H1 (cell line): ENCODE data around the gene POLR2L. TPM values are rescaled to one million over a fixed set of nuclear protein-coding genes. Genes with fewer than 3 reads are reported as not detected.

Source experiments
- CTCF ChIA-PET: fragments of 300-600 bp; sonication (Branson Sonifier 250); formaldehyde crosslinking; loops from one replicate; lab custom pipeline; 2021; ENCODE audit not compliant: partially characterized antibody; lab: Charles Lee
- POLR2A ChIA-PET: fragments of 300-600 bp; sonication (Branson Sonifier 250); formaldehyde crosslinking; loops from one replicate; lab custom pipeline; 2021; ENCODE audit warnings: inconsistent platforms; ENCODE audit not compliant: partially characterized antibody; lab: Charles Lee
- DNase-seq, 2 experiments: peaks; one replicate each; pipeline versions ENCODE4 v3.0.0 to v3.0.0-alpha.2; 2010 to 2022; ENCODE audit warnings: low spot score in 2 of 2, low read depth in 1 of 2, mixed read lengths in 1 of 2
- FAIRE-seq: peaks from 2 replicates; lab custom pipeline; 2011; peaks lifted over from hg19 to GRCh38; lab: Jason Lieb, UNC
- H2AFZ ChIP-seq: 2 replicates; pipeline ENCODE4 v1.8.1; 2012; ENCODE audit warnings: low read length, inconsistent platforms
- H2AK5ac ChIP-seq: 2 replicates; pipeline ENCODE4 v1.6.1; 2013; ENCODE audit warnings: low read depth, low read length
- H2BK120ac ChIP-seq: replicated peaks from 2 replicates; pipeline ENCODE3; 2013; ENCODE audit warnings: low read depth, low read length, inconsistent platforms
- H2BK12ac ChIP-seq: 2 replicates; pipeline ENCODE4 v1.6.1; 2013; ENCODE audit warnings: low read depth, low read length
- H2BK15ac ChIP-seq: 2 replicates; pipeline ENCODE4 v1.6.1; 2013; ENCODE audit warnings: low read length
- H2BK20ac ChIP-seq: 2 replicates; pipeline ENCODE4 v1.6.1; 2013; ENCODE audit warnings: low read length
- H2BK5ac ChIP-seq: 2 replicates; pipeline ENCODE4 v1.6.1; 2013; ENCODE audit warnings: low read depth, low read length
- H3K14ac ChIP-seq: 2 replicates; pipeline ENCODE4 v1.6.1; 2013; ENCODE audit warnings: inconsistent platforms; ENCODE audit not compliant: insufficient read length
- H3K18ac ChIP-seq: 2 replicates; pipeline ENCODE4 v1.6.1; 2013; ENCODE audit warnings: low read length; ENCODE audit errors: extremely low read depth
- H3K23ac ChIP-seq: 2 replicates; pipeline ENCODE4 v1.6.1; 2013; ENCODE audit warnings: inconsistent platforms; ENCODE audit not compliant: insufficient read length
- H3K23me2 ChIP-seq: 2 replicates; pipeline ENCODE4 v1.6.1; 2013; ENCODE audit warnings: low read depth, low read length
- H3K27ac ChIP-seq: 2 replicates; pipeline ENCODE4 v1.6.1; 2011; ENCODE audit warnings: low read depth, low read length, inconsistent platforms
- H3K27me3 ChIP-seq, 4 experiments: replicated peaks in 1 of 4; 1 replicate in 1 of 4; 2 replicates in 3 of 4; pipeline versions ENCODE4 v1.6.1 to v1.8.1; 2011 to 2013; ENCODE audit warnings: low read length in 3 of 4, mild to moderate bottlenecking in 3 of 4, inconsistent platforms in 2 of 4, mixed read lengths in 2 of 4, moderate library complexity in 1 of 4; ENCODE audit not compliant: control insufficient read depth in 3 of 4, insufficient read depth in 3 of 4; ENCODE audit errors: extremely low read depth in 1 of 4
- H3K36me3 ChIP-seq, 4 experiments: 2 replicates each; pipeline versions ENCODE4 v1.6.1 to v1.8.1; 2011 to 2013; ENCODE audit warnings: mild to moderate bottlenecking in 4 of 4, low read length in 3 of 4, moderate library complexity in 2 of 4, control low read depth in 1 of 4, inconsistent platforms in 1 of 4; ENCODE audit not compliant: insufficient read depth in 4 of 4, control insufficient read depth in 2 of 4
- H3K4ac ChIP-seq: replicated peaks from 2 replicates; pipeline ENCODE3; 2013; ENCODE audit warnings: low read length, low read depth, mixed read lengths, inconsistent platforms; ENCODE audit not compliant: insufficient read length
- H3K4me1 ChIP-seq, 4 experiments: replicated peaks in 1 of 4; 1 replicate in 1 of 4; 2 replicates in 3 of 4; pipeline versions ENCODE4 v1.6.1 to v1.8.1; 2011 to 2013; ENCODE audit warnings: low read length in 3 of 4, inconsistent platforms in 2 of 4, mixed read lengths in 1 of 4; ENCODE audit not compliant: insufficient read depth in 4 of 4, control insufficient read depth in 3 of 4
- H3K4me2 ChIP-seq, 2 experiments: 2 replicates each; pipeline versions ENCODE4 v1.6.1 to v1.8.1; 2011 to 2013; ENCODE audit warnings: low read depth in 2 of 2, low read length in 2 of 2, control low read depth in 1 of 2, inconsistent platforms in 1 of 2, mild to moderate bottlenecking in 1 of 2; ENCODE audit not compliant: insufficient read depth in 1 of 2
- H3K4me3 ChIP-seq, 4 experiments: fragments of 200-600, 300-600 bp in 1 of 4; sonication (generic), shearing (Covaris generic), sonication (Bioruptor Twin) in 1 of 4; 2 replicates each; pipeline versions ENCODE4 v1.5.1 to v1.8.1; 2011 to 2016; ENCODE audit warnings: low read length in 4 of 4, low read depth in 3 of 4, control low read depth in 2 of 4, inconsistent platforms in 2 of 4, mild to moderate bottlenecking in 2 of 4, mixed read lengths in 1 of 4, moderate library complexity in 1 of 4; ENCODE audit not compliant: insufficient read depth in 2 of 4; ENCODE audit errors: extremely low read depth in 1 of 4
- H3K56ac ChIP-seq: replicated peaks from 2 replicates; pipeline ENCODE3; 2013; ENCODE audit warnings: low read depth, mild to moderate bottlenecking, mixed read lengths, low read length, inconsistent platforms; ENCODE audit not compliant: insufficient read length
- H3K79me1 ChIP-seq: 2 replicates; pipeline ENCODE4 v1.6.1; 2013; ENCODE audit warnings: low read depth, low read length, control low read depth
- H3K79me2 ChIP-seq, 2 experiments: 2 replicates each; pipeline versions ENCODE4 v1.6.1 to v1.8.1; 2012 to 2013; ENCODE audit warnings: low read length in 2 of 2, mild to moderate bottlenecking in 2 of 2, inconsistent platforms in 1 of 2; ENCODE audit not compliant: insufficient read depth in 2 of 2, control insufficient read depth in 1 of 2
- H3K9ac ChIP-seq, 4 experiments: replicated peaks in 1 of 4; 1 replicate in 1 of 4; 2 replicates in 3 of 4; pipeline versions ENCODE4 v1.6.1 to v1.8.1; 2011 to 2013; ENCODE audit warnings: low read depth in 3 of 4, low read length in 3 of 4, control low read depth in 2 of 4, mild to moderate bottlenecking in 2 of 4, moderate library complexity in 2 of 4, inconsistent platforms in 1 of 4; ENCODE audit errors: extremely low read depth in 1 of 4
- H3K9me3 ChIP-seq, 2 experiments: 2 replicates each; pipeline versions ENCODE4 v1.6.1 to v1.8.1; 2012 to 2013; ENCODE audit warnings: mild to moderate bottlenecking in 2 of 2, moderate library complexity in 2 of 2, control low read depth in 1 of 2, inconsistent platforms in 1 of 2, low read depth in 1 of 2, low read length in 1 of 2, mixed read lengths in 1 of 2; ENCODE audit not compliant: insufficient read depth in 2 of 2
- H4K20me1 ChIP-seq, 2 experiments: replicated peaks in 1 of 2; 2 replicates each; pipeline versions ENCODE3 to v1.8.1; 2011 to 2013; ENCODE audit warnings: inconsistent platforms in 2 of 2, low read length in 2 of 2, mild to moderate bottlenecking in 1 of 2; ENCODE audit not compliant: insufficient read depth in 2 of 2, control insufficient read depth in 1 of 2
- H4K5ac ChIP-seq: 2 replicates; pipeline ENCODE4 v1.6.1; 2013; ENCODE audit warnings: low read length, low read depth, mixed read lengths, inconsistent platforms; ENCODE audit not compliant: insufficient read length
- H4K8ac ChIP-seq: 2 replicates; pipeline ENCODE4 v1.8.0; 2013; ENCODE audit warnings: mild to moderate bottlenecking, moderate library complexity, low read length, inconsistent platforms; ENCODE audit not compliant: insufficient read depth; ENCODE audit errors: extremely low read depth
- H4K91ac ChIP-seq: replicated peaks from 2 replicates; pipeline ENCODE3; 2013; ENCODE audit warnings: low read length, mixed read lengths, inconsistent platforms; ENCODE audit not compliant: insufficient read length
- CHD2 ChIP-seq: IDR thresholded peaks from 2 replicates; pipeline ENCODE4 v1.6.1; 2012; ENCODE audit warnings: low read length, improper control_type of control experiment
- CTBP2 ChIP-seq: IDR thresholded peaks from 2 replicates; pipeline ENCODE4 v1.7.0; 2011; ENCODE audit warnings: borderline replicate concordance, mild to moderate bottlenecking, moderate library complexity, mixed read lengths, low read length; ENCODE audit not compliant: insufficient read depth, insufficient read length
- E2F6 ChIP-seq: IDR thresholded peaks from 2 replicates; pipeline ENCODE4 v1.6.1; 2012; ENCODE audit warnings: inconsistent platforms
- EGR1 ChIP-seq: IDR thresholded peaks from 2 replicates; pipeline ENCODE4 v1.6.1; 2011; ENCODE audit warnings: low read depth, low read length, borderline replicate concordance
- FOSL1 ChIP-seq: IDR thresholded peaks from 2 replicates; pipeline ENCODE4 v1.6.1; 2011; ENCODE audit warnings: mild to moderate bottlenecking, low read depth, low read length, moderate library complexity; ENCODE audit not compliant: insufficient read depth
- HDAC6 ChIP-seq: IDR thresholded peaks from one replicate; pipeline ENCODE4 v1.7.1; 2012; ENCODE audit warnings: low read depth, mild to moderate bottlenecking, inconsistent platforms, low read length, moderate library complexity
- SP1 ChIP-seq: IDR thresholded peaks from 2 replicates; pipeline ENCODE4 v1.6.1; 2011; ENCODE audit warnings: low read depth, low read length
- TBP ChIP-seq: IDR thresholded peaks from 2 replicates; pipeline ENCODE4 v1.6.1; 2011; ENCODE audit warnings: low read depth, low read length, improper control_type of control experiment
- USF2 ChIP-seq: IDR thresholded peaks from 2 replicates; pipeline ENCODE4 v1.6.1; 2011; ENCODE audit warnings: low read length, improper control_type of control experiment
- WGBS, 2 experiments: shearing (Covaris generic) in 1 of 2; methylation state at CpG; one replicate each; pipeline versions ENCODE4 v1.1.6 to v1.1.7; 2013 to 2015; ENCODE audit warnings: low lambda C conversion rate in 2 of 2, mixed read lengths in 2 of 2, inconsistent platforms in 1 of 2, low coverage in 1 of 2, missing lambda C conversion rate in 1 of 2; ENCODE audit not compliant: insufficient replicate concordance in 2 of 2, insufficient coverage in 1 of 2, insufficient read length in 1 of 2; ENCODE audit errors: extremely low coverage in 1 of 2, missing lambda C conversion rate in 1 of 2; 5-methylcytosine and 5-hydroxymethylcytosine counted together
- polyA plus RNA-seq, 7 experiments: library from polyadenylated mRNA; depleted of rRNA in 3 of 7; stranded (reverse) in 5 of 7; unstranded in 2 of 7; fragments of >200 nt in 5 of 7; fragments of 200-250 nt in 2 of 7; gene quantifications; 1 replicate in 5 of 7; 2 replicates in 1 of 7; 4 replicates in 1 of 7; pipeline versions ENCODE4 v1.2.1 to v1.2.3, GENCODE V29; 2011 to 2013; ENCODE audit warnings: missing spikeins in 2 of 7, mixed read lengths in 2 of 7
- total RNA-seq: library from RNA; stranded (reverse); fragmentation: NEBNext Ultra II Directional; extraction: Animal tissue kit (Norgen Biotek cat#: 25700); gene quantifications from 2 replicates; pipeline ENCODE4 v1.2.1, GENCODE V29; 2021

Gene POLR2L
- total and polyA plus RNA-seq, 2 of the 8 experiments (the other 6 are each of a cell fraction or from before 2014, with no cell fraction given): 140 to 151 TPM

- DNase-seq: peak in 1 of 2 experiments; percentile 85
- Histone ChIP-seq H3K4me1 (peaks cover 0 to 25% (median 15%) of the 10 kb centered on the region in 4 experiments; a peak in 6 of 7 replicates), H3K9me3 (no peaks in the 10 kb centered on the region), H2BK20ac (no peak overlapping the region), H3K79me1 (peaks cover 3% of the 10 kb centered on the region; the same call in 1 of the 2 replicates), H3K9ac (no peak overlapping the region), H3K27me3 (no peaks in the 10 kb centered on the region), H2BK120ac (no peak overlapping the region), H3K4me3 (peak overlapping the region in 1 of 4 experiments; percentile 44; a peak in 2 of 8 replicates), H3K36me3 (peaks cover 0 to 12% (median 0%) of the 10 kb centered on the region in 4 experiments; a peak in 3 of 8 replicates), H2BK5ac (peak overlapping the region; percentile 78), H3K4me2 (peak overlapping the region; percentile 46 to 60), H2BK12ac (no peak overlapping the region), H3K56ac (no peak overlapping the region), H3K23me2 (no peaks in the 10 kb centered on the region; the same call in 1 of the 2 replicates), H3K4ac (no peak overlapping the region), H2AK5ac (no peak overlapping the region), H3K27ac (no peak overlapping the region), H4K20me1 (peaks cover 2 to 13% of the 10 kb centered on the region in 2 experiments), H4K91ac (no peak overlapping the region), H2BK15ac (peak overlapping the region; percentile 72; the same call in 1 of the 2 replicates), H4K5ac (peak overlapping the region; percentile 10), H3K79me2 (no peaks in the 10 kb centered on the region; a peak in 1 of 4 replicates), H3K23ac (no peak overlapping the region), H4K8ac (no peak overlapping the region; the same call in 1 of the 2 replicates), H3K14ac (no peak overlapping the region), H2AFZ (no peak overlapping the region), H3K18ac (no peak overlapping the region)
- CTCF ChIA-PET: interaction anchor here (0.7 to 1.2 kb wide), 6 partner anchors 14 to 67 kb away, joined by 3 read pairs; no protein-coding TSS in a partner anchor
- FAIRE-seq: no peak
- WGBS, 2 experiments: 61% methylated on average over 18 of the region's 18 CpGs; no CpG with 5 or more reads in 1 of the 2 experiments
- POLR2A ChIA-PET: interaction anchor here (0.7 to 53.0 kb wide), 14 partner anchors 8 to 250 kb away, joined by 3 to 1917 read pairs (median 4); partner anchors contain the start of genes CD151, CRACR2B, GATD1 and PIDD1
- no peak; the same call in 1 of the 2 replicates for TF ChIP-seq SP1
- TF ChIP-seq USF2: peak; percentile 5; the same call in 1 of the 2 replicates
- peak; percentile 61 for TF ChIP-seq CTBP2
- TF ChIP-seq CHD2: peak; percentile 19; the same call in 1 of the 2 replicates
- TF ChIP-seq FOSL1: peak; percentile 74; the same call in 1 of the 2 replicates
- peak; percentile 11; the same call in 1 of the 2 replicates for TF ChIP-seq TBP
- no peak for TF ChIP-seq EGR1
- TF ChIP-seq HDAC6: no peak
- peak; percentile 76 for TF ChIP-seq E2F6
These were observed 51.4 kb downstream of the POLR2L start for GRCh38 chr11:790721-791564.
